Renal cortical epithelial cell (primary cell): ENCODE results near the gene LARGE1. TPM values are rescaled to one million over a fixed set of nuclear protein-coding genes. Genes with fewer than 3 reads are reported as not detected.

Source experiments
- DNase-seq: peaks from one replicate; pipeline ENCODE4 v3.0.0-alpha.2; 2011; ENCODE audit warnings: low read depth
- total RNA-seq: library from RNA; depleted of rRNA; stranded (reverse); fragments of >200 nt; gene quantifications from 2 replicates; pipeline ENCODE4 v1.2.3, GENCODE V29; 2014

Gene LARGE1
- total RNA-seq, 1 donor from 2014 or later: 20.6 TPM

DNA sequence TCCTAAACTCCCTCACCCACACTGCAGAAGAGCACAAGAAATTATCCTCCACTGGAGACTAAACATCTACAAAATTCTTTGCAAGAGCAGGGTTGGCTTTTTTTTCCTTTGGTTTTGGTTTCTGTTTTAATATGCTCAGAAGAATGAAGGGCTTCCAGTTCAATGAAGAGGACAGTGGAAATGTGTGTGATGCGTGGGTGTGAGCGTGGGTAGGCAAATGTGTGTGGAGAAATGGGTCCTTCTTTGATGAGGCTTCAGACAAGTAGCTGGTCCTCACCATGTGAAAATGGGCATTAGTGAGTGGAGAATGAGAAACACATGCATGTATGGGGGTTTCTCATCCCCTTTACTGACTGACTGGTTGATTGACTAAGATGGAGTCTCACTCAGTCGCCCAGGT, 598.8 kb downstream of the LARGE1 start:
- no peak for DNase-seq

DNA sequence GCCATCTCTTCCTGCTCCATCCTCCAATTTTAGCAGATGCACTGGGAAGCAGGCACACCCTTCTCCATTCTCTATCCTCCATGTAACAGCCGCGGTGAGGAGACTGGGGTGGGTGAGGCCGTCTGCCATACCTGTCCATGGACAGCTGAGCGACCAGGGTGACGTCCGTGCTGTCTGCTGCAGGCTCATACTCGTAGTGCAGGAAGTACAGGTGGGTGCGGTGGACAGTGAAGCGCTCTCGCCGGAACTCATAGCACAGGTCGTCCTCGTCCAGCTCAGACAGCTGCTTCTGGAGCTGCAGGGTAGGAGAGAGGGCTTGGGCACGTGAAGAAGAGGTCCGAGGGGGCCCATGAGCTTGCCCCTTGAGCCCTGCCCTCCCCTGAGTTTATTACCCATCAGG, 604.3 kb downstream of the LARGE1 start:
- DNase-seq: no peak

DNA sequence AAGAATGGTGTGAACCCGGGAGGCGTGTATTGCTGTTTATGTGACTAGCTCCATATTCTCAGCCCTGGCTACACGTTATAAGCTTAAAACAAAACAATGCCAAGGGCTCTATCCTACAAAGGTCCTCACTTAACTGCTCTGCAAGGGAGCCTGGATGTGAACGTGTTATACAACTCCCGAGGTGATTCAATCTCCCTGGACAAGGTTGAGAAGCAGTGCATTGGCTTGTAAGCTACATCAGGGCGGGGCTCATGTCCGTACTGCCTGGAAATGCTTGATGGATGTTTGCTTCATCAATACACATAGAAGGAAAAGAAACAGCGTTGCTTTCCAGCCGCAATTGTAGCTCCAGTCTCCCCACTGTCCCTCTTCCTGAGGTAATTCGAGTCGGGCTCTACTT, 605.2 kb downstream of the LARGE1 start:
- DNase-seq: no peak

DNA sequence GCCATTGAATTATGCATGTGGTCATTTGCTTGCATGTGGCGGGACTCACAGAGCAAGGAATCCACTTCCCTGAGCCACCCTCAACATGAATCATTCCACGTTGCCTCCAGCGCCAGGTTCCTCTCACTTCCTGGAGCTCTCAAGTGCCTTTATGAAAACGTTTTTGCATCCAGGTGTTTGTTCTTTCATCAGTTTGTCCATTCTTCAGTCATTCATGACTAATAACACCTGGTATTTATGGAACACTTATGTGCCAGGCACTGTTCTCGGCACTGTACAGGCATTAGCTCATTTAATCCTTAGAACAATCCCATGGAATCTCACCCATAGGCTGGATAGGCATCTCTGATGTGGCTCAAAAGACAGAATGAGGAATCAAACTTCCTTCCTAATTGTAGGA, 606.0 kb downstream of the LARGE1 start:
- DNase-seq: peak; percentile 66

DNA sequence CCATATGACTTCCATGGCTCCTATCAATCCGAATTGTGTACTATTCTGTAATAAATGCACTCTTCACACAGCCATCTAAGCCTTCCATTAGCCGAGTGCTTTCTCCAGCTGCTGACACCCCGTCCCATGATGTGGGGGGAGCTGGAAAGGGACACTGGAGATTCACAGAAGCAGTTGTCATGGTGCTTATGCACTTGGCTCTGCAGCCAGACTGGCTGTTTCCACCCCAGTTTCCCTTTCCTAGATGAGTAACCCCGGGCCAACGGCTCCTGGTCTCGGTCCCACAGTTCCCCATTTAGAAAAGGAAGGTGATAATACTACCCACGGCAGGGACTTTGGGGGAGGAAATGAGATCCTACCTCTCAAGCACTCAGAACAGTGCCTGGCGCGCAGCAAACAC, 617.2 kb downstream of the LARGE1 start:
- DNase-seq: no peak

DNA sequence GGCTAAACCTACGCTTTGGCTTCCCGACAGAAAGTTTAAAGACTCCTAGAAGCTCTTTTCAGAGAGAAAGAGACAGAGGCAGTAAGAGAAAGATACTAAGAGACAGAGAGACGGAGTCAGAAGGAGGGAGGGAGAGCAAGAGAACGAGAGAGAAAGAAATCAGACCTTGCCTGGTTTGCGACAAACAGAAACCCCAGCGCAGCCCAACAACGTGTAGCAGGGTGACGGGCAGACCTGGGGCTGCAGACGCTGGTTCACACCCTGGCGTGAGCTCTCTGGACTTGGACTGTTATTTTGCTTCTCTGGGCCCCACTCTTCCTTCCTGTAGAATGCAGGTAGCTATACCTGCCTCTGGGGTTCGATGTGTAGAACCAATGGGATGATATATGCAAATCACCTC, 617.7 kb downstream of the LARGE1 start:
- DNase-seq: no peak

DNA sequence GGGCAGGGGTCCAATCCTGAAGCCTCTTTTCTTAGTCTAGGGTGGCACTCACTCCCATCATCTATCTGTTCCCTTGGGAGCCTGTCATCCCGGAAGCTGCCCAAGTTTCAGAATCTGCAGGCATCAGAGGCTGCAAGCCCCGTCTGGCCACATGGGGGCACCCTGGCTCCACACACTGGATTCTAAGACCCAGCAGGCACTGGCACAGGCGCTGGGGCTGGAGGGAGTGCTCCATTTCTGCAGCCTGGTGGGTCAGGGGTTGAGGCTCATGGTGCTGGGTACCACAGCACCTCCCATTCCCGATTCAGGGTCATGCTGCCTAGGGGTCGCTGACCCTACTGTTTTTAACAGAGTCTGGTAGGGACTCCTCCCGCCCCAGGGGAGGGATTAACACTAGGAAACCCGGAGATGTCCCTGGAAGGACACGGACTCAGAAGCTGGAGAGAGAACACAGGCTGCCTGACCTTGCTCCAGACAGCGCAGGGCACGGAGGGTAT, 618.2 kb downstream of the LARGE1 start:
- DNase-seq: peak; percentile 54

DNA sequence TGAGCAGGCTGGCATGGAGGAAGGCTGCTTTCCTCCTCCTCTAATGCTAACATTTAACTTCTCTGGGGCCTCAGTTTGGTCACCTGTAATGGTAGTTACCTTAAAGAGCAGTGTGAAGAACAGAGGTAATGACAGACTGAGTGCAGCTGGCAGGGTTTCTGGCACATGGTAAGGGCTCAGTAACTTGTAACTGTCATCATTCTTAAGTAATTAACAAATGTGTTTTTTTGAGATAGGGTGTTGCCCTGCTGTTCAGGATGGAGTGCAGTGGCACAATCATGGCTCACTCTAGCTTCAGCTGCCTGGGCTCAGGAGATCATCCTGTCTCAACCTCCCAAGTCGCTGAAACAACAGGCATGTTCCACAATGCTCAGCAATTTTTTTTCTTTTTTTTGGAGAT, 620.1 kb downstream of the LARGE1 start:
- peak; percentile 36 for DNase-seq

DNA sequence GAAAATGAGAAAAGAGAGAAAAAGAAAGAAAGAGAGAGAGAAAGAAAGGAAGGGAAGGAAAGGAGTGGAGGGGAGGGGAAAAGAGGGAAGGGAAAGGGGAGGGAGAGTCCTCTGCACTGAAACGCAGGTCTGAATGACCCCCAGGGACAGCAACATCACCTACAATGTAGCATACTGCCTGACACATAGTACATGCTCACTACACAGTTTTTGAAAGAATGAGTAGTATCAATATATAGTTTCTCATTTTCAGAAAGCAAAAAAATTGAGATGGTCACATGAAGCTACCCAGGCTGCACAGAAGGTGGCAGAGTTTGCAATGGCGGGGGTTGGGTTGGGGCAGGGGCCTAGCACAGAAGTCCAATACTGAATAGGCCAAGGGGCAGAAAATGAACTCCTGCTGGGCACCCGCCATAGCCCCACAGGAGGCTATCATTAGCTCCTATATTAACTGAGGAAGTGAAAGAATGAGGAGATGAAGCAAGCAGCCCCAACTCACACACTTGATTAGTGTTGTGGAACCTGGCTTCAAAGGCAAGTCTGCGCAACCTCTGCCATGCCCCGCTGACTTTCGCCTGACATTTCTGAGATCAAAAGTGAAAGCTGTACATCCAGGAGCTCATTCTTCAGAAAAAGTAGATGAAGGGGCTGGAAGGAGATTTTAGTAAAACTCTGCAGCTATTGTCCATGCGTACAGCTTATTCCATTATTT, 620.9 kb downstream of the LARGE1 start:
- peak; percentile 89 for DNase-seq

DNA sequence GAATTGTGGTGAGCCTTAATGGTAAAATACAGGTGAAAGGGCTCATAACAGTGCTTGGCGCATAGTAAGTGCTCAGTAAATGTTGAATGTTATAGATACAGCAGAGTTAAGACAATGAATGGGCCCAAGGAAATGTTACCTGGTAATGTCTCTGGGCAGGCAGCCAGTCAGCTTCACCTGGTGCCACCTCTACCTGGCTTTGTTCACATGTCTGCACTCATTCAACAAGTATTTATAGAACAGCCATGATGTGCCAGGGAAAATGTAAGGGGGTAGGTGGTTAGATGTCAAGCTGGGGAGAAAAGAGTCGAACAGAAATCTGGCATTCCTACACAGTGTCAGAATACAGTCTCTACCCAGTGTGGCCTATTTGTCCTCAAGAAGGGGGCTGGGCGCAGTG, 623.3 kb downstream of the LARGE1 start:
- DNase-seq: no peak

DNA sequence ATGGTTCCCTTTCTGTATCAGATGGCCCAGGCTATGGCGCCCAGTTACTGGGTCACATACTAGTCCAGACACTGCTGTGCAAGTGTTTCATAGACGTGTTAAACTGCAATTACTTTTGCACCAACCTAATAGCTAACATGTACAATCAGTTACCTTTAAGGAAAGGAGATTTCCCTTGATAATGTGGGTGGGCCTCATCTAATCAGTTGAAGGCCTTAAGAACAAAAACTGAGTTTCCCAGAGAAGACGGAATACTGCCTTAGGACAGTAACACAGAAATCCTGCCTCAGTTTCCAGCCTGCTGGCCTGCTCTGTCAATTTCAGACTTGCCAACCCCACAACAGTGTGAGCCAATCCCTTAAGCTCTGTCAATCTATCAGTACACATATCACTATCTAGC, 632.2 kb downstream of the LARGE1 start:
- no peak for DNase-seq

DNA sequence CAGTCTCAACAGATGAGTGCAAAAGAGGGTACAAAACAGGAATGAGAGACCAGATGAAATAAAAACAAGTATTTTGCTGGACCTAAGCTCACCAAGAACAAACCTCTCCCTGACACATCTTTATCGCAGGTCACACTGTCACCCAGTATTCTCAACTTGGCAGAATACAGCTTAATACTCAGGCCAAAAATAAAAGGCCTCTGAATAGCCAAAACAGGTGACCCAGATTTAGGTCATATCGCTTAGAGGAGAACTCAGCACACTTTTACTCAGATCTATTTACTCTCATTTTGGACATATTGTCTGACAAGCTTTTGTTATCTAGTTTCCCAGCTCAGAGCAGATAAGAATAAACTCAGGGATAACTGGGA, 645.2 kb downstream of the LARGE1 start:
- no peak for DNase-seq

DNA sequence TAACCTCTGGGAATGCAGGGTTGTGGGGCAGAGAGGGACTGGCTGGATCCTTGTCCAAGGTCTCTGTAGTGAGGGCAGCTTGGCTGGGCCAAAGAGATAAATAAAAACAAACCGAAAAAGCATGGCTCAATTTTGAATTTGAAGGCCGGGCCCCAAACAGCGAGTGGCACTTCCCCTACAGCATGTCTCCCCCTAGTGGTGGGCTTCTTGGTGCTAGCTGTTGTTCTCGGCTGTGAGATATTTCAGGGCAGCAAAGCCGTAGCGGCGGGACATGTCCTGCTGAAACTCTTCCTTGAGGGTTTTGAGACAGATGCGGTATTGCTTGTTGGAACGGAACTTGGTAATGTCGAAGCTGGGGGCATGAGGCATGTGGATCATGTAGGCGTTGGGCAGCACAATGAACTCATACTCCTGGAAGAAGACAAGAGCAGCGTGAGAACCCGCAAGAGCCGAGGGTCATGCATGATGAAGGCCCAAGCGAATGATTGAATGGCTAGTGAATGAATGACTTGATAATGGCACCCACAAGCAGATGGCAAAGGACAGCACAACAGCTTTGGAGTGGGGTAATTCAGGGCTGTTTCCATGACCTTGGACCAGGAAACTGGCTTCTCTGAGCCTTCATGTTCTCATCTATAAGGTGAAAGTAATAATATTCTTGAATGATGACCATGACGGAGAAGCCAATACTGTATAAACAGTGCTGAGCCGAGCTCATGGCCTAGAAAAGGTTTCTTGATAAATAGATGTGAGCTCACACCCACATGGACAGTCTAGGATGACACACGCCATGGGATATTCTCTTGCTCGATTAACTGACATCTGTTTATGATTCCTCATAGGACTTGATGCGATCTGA, 645.8 kb downstream of the LARGE1 start:
- DNase-seq: no peak

DNA sequence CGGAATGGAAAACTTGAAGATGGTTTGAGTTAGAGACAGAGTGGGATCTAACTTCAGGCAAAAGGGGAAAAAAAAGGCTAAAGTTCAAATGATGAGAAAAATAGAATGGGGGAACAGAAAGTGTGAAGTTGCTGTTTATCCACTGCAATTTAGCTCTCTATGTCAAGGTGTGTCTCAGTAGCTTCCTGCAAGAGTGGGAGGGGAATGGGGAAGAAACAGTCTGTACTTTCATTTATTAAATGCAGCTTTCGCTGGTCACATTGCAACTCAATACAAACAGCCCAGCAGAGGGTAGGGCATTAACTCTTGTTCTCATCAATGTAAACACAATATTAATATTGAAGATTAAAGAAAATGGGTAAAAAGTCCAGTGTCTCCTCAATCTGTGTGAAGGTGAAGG, 647.4 kb downstream of the LARGE1 start:
- DNase-seq: no peak

DNA sequence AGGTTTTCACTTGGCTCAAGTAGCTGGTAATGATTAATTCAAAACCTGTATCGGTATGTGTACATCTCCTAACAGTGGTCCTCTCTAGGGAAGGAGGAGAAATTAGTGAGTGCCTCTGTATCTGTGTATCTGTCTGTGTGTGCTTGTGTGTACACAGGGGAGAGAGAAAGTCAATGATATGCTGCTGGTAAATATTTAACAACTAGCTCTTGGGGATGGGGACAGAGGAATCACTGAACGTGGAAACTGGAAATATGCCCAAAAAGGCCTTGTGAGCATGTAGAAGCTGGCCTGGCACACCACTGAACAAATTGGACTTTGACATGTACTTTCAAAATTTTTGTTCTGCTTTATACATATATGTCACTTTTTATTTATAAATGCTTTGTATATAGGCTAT, 648.1 kb downstream of the LARGE1 start:
- peak; percentile 62 for DNase-seq

DNA sequence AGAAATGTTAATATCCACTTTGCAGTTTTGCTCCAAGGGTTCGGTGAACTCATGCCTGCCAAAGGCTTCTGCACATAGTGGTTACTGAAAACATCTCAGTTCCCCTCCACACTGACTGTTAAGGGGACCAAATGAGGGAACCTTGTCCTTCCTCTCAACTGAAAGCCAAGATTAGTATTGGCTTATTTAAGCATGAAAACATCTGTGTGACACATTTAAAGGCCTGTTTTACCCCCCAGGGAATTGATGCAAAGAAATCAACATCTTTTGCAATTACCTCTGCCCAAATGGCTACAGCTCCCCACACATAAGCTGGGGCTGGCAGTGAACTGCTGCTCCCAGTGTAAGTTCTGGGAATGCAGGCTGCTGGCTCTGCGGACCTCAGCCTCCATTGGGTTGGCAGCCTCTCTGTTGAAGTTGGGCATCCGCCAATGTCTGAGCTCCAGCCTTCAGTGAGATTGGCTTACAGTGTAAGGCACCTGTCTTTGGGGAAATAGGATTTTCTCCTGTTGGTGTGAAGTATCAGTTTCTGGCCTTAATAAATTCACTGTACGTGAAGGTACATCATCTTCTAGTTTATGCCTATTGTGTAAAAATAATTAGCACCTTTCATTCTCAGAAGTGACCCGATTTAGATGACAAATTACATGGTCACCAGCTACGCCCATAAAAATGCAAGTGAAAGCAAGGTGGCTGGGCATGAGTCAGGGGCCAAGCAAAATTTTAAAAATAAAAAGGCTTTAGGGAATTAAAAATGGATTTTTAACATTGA, 648.7 kb downstream of the LARGE1 start:
- peak; percentile 30 for DNase-seq

DNA sequence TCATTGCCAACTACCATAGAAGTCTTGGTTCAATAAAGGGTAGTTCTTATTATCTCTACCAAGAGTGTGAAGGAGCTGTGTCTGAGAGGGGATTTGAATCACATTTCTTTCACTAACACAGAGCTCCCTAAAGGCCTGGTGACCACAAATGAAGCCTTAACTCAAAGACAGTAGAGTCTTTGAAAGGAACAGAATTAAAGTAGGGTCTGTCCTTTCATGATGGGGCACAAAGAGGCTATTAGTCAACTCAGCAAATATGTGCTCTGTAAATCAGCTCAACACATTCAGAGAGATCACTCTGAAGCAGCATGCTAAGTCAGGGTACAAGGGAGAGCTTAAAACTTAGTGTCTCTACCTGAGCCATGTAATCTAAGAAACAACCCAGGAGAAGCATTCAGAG, 649.7 kb downstream of the LARGE1 start:
- no peak for DNase-seq

DNA sequence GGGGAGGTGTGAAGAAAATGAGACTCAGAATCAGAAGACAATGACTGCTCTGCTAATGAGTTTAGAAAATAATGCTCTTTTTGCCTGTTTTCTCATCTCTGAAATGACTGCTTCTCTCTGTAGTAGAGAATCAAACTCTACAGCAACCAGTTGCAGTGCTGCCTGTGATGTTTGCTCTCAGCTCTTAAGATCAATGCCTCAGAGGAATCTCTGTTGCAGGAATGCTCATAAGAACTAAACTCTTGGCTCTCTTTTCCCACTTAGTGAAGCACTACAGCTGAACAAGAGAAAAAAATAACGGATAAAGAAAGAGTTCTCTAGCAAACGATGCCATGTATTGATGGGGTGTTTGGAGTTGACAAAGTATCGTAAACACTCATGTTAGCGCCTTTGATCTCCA, 658.6 kb downstream of the LARGE1 start:
- DNase-seq: no peak

DNA sequence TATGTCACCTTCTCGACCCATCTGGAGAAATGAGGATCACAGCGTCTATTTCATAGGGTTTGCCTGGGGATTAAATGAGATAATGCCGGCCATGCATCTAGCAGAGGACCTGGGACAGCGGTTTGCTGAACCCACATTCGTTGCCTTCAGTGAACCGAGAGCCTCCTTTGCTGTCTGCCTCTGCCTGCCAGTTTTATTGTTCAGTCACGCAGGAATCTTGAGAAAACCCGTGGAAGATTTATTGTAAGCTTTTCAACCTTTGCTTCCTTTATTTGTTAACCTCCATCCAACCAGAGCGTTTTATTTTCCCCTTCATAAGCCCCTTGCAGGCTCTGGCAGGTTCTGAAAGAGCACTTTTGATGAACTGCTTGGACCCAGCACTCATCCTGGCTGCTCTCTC, 659.8 kb downstream of the LARGE1 start:
- no peak for DNase-seq

DNA sequence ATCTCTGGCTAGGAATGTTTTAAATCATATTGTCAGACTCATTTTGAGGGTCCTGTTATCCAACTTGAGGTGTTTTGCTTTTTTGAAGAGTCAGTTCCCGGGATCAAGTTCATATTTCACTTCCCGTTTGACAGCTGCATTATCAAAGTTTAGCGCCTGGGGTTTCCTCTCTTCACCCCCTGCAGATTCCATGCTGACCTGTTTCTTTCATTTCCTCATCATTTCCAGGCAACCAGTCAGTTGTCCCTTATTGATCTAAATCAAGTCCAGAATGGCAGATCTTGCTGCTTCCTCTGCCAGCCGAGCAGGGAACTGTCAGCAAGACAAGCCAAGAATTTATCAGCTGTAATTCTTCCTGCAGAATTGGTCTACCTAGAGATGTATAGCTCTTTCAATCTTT, 664.5 kb downstream of the LARGE1 start:
- no peak for DNase-seq

DNA sequence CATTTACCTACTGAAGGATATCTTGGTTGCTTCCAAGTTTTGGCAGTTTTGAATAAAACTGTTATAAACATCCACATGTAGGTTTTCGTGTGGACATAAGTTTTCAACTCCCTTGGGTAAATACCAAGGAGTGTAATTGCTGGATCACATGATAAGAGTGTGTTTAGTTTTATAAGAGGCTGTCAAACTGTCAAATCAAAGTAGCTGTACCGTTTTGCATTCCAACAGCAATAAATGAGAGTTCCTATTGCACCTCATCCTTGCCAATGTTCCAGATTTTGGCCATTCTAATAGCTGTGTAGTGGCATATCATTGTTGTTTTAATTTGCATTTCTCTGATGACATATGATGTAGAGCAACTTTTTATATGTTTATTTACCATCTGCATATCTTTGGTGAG, 671.3 kb downstream of the LARGE1 start:
- DNase-seq: no peak

DNA sequence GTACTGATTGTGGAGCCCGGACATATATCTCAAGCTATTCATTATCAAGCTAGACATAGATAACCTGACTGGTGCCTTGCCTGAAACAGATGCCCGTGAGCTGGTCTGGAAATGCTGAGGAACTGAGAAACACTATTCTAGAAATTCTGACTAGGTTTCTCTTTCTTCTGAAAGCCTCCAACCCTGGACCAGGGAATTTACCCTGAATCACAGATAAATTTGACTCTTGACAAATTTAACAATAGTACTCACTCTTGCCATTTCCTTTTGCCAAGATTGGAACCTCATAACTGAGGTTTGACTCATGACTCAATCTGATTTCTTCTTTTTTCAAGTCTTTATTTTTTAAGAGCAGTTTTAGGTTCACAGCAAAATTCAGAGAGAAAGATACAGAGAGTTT, 672.5 kb downstream of the LARGE1 start:
- DNase-seq: no peak

DNA sequence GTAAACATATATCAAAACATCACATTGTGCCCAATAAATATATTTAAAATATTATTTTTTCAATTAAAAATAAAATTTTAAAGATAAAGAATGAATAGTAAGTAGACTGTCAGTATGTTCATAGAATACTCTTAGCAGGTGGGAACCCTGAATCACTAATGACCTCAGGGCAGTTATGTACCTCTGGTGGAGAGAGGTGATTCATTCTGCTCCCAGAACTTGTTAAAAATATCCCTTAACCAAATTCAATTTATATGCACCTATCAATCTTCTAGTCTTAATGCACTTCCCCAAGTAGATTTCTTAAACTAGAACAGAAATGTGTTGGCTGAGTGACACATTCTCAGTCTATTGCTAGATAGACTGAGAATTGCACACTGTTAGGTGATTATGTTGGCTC, 678.2 kb downstream of the LARGE1 start:
- DNase-seq: peak; percentile 58
